GM12878 (cell line): ENCODE data around the gene DNASE1L3. TPM values are rescaled to one million over a fixed set of nuclear protein-coding genes. Genes with fewer than 3 reads are reported as not detected.
A peak's percentile ranks its signal among the peaks of the same experiment; 100 is the strongest.

Experiments used
- ATF3 ChIP-seq: IDR thresholded peaks from 2 replicates; pipeline ENCODE4 v1.6.1; 2011; ENCODE audit warnings: low read depth, mild to moderate bottlenecking, low read length, moderate library complexity, borderline replicate concordance; ENCODE audit errors: extremely low read depth
- BACH1 ChIP-seq: fragments of 450-650 bp; IDR thresholded peaks from 2 replicates; pipeline ENCODE4 v1.6.1; 2017; ENCODE audit warnings: mild to moderate bottlenecking, borderline replicate concordance
- CREB1 ChIP-seq: IDR thresholded peaks from 2 replicates; pipeline ENCODE4 v1.6.1; 2012; ENCODE audit warnings: low read depth, mild to moderate bottlenecking, inconsistent platforms
- E4F1 ChIP-seq: fragments of 450-650 bp; IDR thresholded peaks from 2 replicates; pipeline ENCODE4 v1.6.1; 2018; ENCODE audit warnings: borderline replicate concordance, mild to moderate bottlenecking; ENCODE audit not compliant: partially characterized antibody
- GABPA ChIP-seq: IDR thresholded peaks from 2 replicates; pipeline ENCODE4 v1.6.1; 2014; ENCODE audit warnings: antibody characterized with exemption, low read depth, mild to moderate bottlenecking, inconsistent platforms
- GATAD2B ChIP-seq: fragments of 450-650 bp; conservative IDR thresholded peaks from 2 replicates; pipeline ENCODE4 v1.6.1; 2017; ENCODE audit warnings: low read depth, mild to moderate bottlenecking, moderate library complexity
- HCFC1 ChIP-seq: fragments of 150-350 bp; IDR thresholded peaks from 2 replicates; pipeline ENCODE4 v1.6.1; 2014; ENCODE audit warnings: low read length
- HDAC2 ChIP-seq: fragments of 200-600 bp; sonication (generic); IDR thresholded peaks from 2 replicates; pipeline ENCODE4 v1.6.1; 2017
- HDAC6 ChIP-seq: fragments of 200-600 bp; sonication (generic); IDR thresholded peaks from one replicate; pipeline ENCODE4 v1.8.0; 2017; ENCODE audit warnings: antibody characterized with exemption; ENCODE audit not compliant: unreplicated experiment
- IRF4 ChIP-seq: IDR thresholded peaks from 2 replicates; pipeline ENCODE4 v1.6.1; 2011; ENCODE audit warnings: low read depth, low read length
- KAT2A ChIP-seq: conservative IDR thresholded peaks from 2 replicates; pipeline ENCODE4 v1.6.1; 2011; ENCODE audit warnings: low read depth, low read length; ENCODE audit not compliant: control insufficient read depth
- NFYB ChIP-seq: IDR thresholded peaks from 2 replicates; pipeline ENCODE4 v1.6.1; 2011; ENCODE audit warnings: low read depth, mild to moderate bottlenecking, low read length, improper control_type of control experiment, moderate library complexity; ENCODE audit not compliant: insufficient read depth
- REST ChIP-seq: IDR thresholded peaks from 2 replicates; pipeline ENCODE4 v1.6.1; 2012; ENCODE audit warnings: mild to moderate bottlenecking, low read depth, low read length
- SPI1 ChIP-seq: IDR thresholded peaks from 2 replicates; pipeline ENCODE4 v1.6.1; 2011; ENCODE audit warnings: low read depth, mild to moderate bottlenecking, low read length, moderate library complexity, borderline replicate concordance; ENCODE audit not compliant: insufficient read depth
- SREBF2 ChIP-seq: IDR thresholded peaks from 2 replicates; pipeline ENCODE4 v1.6.1; 2012; ENCODE audit warnings: mild to moderate bottlenecking, low read length
- STAT3 ChIP-seq: IDR thresholded peaks from 2 replicates; pipeline ENCODE4 v1.6.1; 2011; ENCODE audit warnings: low read depth, low read length, improper control_type of control experiment
- USF1 ChIP-seq: IDR thresholded peaks from 2 replicates; pipeline ENCODE4 v1.6.1; 2011; ENCODE audit warnings: borderline replicate concordance, low read depth, mild to moderate bottlenecking, moderate library complexity, mixed read lengths, low read length; ENCODE audit not compliant: insufficient read depth; ENCODE audit errors: extremely low read length
- WRNIP1 ChIP-seq: IDR thresholded peaks from 2 replicates; pipeline ENCODE4 v1.6.1; 2011; ENCODE audit warnings: low read depth, low read length, improper control_type of control experiment, borderline replicate concordance
- ZBTB33 ChIP-seq: fragments of 450-650 bp; IDR thresholded peaks from 2 replicates; pipeline ENCODE4 v1.6.1; 2017; ENCODE audit warnings: mild to moderate bottlenecking
- ZNF207 ChIP-seq: fragments of 450-650 bp; IDR thresholded peaks from 2 replicates; pipeline ENCODE4 v1.6.1; 2014; ENCODE audit warnings: antibody characterized with exemption, mild to moderate bottlenecking, borderline replicate concordance
- polyA plus RNA-seq, 11 experiments: library from polyadenylated mRNA; depleted of rRNA in 4 of 11; unstranded in 6 of 11; stranded (reverse) in 5 of 11; fragments of >200 nt; fragmentation: Nextera tagmentation in 4 of 11; fragmentation: Illumina TruSeq in 1 of 11; extraction: Ambion mirVana in 4 of 11; extraction: Trizol in 1 of 11; gene quantifications; 1 replicate in 1 of 11; 2 replicates in 10 of 11; pipeline versions ENCODE4 v1.2.1 to v1.2.3, GENCODE V29; 2011 to 2016; ENCODE audit warnings: inconsistent platforms in 2 of 11, missing spikeins in 2 of 11, low read depth in 1 of 11
- total RNA-seq, 4 experiments: library from RNA; depleted of rRNA in 3 of 4; stranded (reverse); fragments of >200 nt in 3 of 4; fragmentation: Illumina TruSeq in 1 of 4; extraction: Trizol in 1 of 4; gene quantifications; 2 replicates each; pipeline versions ENCODE4 v1.2.1 to v1.2.3, GENCODE V29; 2013 to 2021

DNASE1L3 gene
- total and polyA plus RNA-seq, 10 of the 15 experiments (the other 5 are each of a cell fraction or from before 2014, with no cell fraction given), result 3.2 to 72.1 (median 6.3) TPM

GRCh38 chr3:58217209-58217811, 6.5 kb upstream of the DNASE1L3 start (continued):
- TF ChIP-seq USF1, result no peak
- no peak for TF ChIP-seq HDAC2
- TF ChIP-seq ZNF207, result no peak
- TF ChIP-seq SREBF2, result no peak
- TF ChIP-seq ZBTB33, result no peak
- no peak for TF ChIP-seq REST
- TF ChIP-seq WRNIP1, result no peak
- no peak for TF ChIP-seq IRF4
- TF ChIP-seq GATAD2B, result peak; percentile 88
- TF ChIP-seq E4F1, result no peak
- no peak for TF ChIP-seq SPI1
- TF ChIP-seq NFYB, result no peak
- TF ChIP-seq STAT3, result no peak
- TF ChIP-seq ATF3, result no peak
- no peak for TF ChIP-seq HCFC1
- TF ChIP-seq HDAC6, result no peak
- no peak for TF ChIP-seq KAT2A
- TF ChIP-seq GABPA, result no peak
- no peak for TF ChIP-seq BACH1
- no peak for TF ChIP-seq CREB1
